ENCODE results near the gene SMURF2. TPM values are rescaled to one million over a fixed set of nuclear protein-coding genes. Genes with fewer than 3 reads are reported as not detected.

SMURF2 gene
- total RNA-seq, 2 donors from 2014 or later: 30.5 to 39.8 TPM

DNA sequence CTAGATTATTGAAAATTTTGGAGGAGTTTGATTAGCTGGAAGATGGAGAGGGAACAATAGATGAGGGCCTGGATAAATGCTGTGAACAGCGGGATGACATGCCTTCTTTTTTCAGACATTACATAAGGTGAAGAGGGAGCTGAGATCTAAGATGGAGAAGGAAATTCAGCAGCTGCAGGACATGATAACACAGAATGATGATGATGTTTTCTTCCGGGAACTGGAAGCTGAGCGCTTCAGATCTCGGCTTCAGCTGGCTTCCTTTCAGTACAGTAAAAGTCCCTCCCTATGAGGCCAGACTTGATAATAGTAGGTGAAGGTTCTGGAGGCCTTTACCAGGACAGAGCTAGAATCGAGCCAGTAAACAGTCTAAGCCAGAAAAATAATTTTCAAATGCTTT is 124.6 kb downstream of the SMURF2 start:
- no peak overlapping the region for H3K27ac ChIP-seq
- TF ChIP-seq, protein P1, sequence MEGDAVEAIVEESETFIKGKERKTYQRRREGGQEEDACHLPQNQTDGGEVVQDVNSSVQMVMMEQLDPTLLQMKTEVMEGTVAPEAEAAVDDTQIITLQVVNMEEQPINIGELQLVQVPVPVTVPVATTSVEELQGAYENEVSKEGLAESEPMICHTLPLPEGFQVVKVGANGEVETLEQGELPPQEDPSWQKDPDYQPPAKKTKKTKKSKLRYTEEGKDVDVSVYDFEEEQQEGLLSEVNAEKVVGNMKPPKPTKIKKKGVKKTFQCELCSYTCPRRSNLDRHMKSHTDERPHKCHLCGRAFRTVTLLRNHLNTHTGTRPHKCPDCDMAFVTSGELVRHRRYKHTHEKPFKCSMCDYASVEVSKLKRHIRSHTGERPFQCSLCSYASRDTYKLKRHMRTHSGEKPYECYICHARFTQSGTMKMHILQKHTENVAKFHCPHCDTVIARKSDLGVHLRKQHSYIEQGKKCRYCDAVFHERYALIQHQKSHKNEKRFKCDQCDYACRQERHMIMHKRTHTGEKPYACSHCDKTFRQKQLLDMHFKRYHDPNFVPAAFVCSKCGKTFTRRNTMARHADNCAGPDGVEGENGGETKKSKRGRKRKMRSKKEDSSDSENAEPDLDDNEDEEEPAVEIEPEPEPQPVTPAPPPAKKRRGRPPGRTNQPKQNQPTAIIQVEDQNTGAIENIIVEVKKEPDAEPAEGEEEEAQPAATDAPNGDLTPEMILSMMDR (IDR thresholded peaks at IDR 0.05): no peak
- ATAC-seq (ENCODE audit: insufficient number of reproducible peaks, low FRiP score, low read depth) (no peak), DNase-seq (ENCODE audit: low spot score) (no peak)
- peaks cover 31% of the 10 kb centered on the region for H3K36me3 ChIP-seq
- no peaks in the 10 kb centered on the region for H3K4me1 ChIP-seq (ENCODE audit: control insufficient read depth in 1 of 2, low read depth in 2 of 2)
- no peaks in the 10 kb centered on the region for H3K9me3 ChIP-seq
- H3K4me3 ChIP-seq: no peak overlapping the region
- no peaks in the 10 kb centered on the region for H3K27me3 ChIP-seq (replicated peaks; ENCODE audit: insufficient read depth)

DNA sequence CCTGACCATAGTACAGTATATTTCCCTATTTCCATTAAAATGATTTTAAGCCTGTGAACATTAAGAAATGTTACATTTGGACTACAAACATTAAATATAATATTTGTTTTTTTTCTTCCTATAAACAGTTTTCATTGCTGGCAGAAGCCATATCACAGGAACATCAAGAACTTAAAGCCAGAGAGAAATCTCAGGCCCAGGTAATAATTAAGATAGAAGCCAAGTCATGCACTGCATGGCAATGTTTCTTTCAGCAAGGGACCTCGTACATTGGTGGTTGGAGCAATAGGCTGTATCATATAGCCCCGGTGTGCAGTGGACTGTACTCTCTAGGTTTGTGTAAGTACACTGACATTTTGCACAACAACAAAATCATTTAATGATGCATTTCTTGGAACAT is 125.2 kb downstream of the SMURF2 start:
- no peak overlapping the region for H3K4me3 ChIP-seq
- ATAC-seq (ENCODE audit: insufficient number of reproducible peaks, low FRiP score, low read depth) (no peak), DNase-seq (ENCODE audit: low spot score) (no peak)
- H3K27me3 ChIP-seq (replicated peaks; ENCODE audit: insufficient read depth): no peaks in the 10 kb centered on the region
- H3K27ac ChIP-seq: no peak overlapping the region
- H3K36me3 ChIP-seq: peaks cover 37% of the 10 kb centered on the region
- TF ChIP-seq, protein P1 (IDR thresholded peaks at IDR 0.05): no peak
- no peaks in the 10 kb centered on the region for H3K4me1 ChIP-seq (ENCODE audit: control insufficient read depth in 1 of 2, low read depth in 2 of 2)
- no peaks in the 10 kb centered on the region for H3K9me3 ChIP-seq

DNA sequence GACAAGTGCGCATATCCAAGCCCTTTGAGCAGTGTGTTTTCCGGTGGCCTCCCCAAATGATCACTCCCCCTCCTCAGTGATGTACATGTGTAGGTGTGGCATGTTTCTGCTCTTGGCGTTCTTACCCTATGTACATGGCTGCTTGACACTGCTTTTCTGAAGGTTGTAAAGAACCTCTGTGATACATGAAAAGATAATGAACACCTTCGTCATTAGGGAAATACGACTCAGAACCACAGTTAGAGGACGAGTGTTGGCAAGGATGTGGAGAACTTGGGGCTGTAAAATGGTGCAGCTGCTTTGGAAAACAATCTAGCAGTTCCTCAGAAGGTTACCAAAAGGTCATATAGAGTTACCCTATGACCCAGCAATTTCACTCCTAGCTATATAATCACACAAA is 126.8 kb downstream of the SMURF2 start:
- Histone ChIP-seq H3K4me3 (no peak overlapping the region), H3K4me1 (ENCODE audit: control insufficient read depth in 1 of 2, low read depth in 2 of 2) (no peaks in the 10 kb centered on the region), H3K27ac (no peak overlapping the region), H3K36me3 (peaks cover 47% of the 10 kb centered on the region), H3K9me3 (no peaks in the 10 kb centered on the region), H3K27me3 (replicated peaks; ENCODE audit: insufficient read depth) (no peaks in the 10 kb centered on the region)
- TF ChIP-seq, protein P1 (IDR thresholded peaks at IDR 0.05): no peak
- ATAC-seq (ENCODE audit: insufficient number of reproducible peaks, low FRiP score, low read depth): no peak
- DNase-seq (ENCODE audit: low spot score): no peak

DNA sequence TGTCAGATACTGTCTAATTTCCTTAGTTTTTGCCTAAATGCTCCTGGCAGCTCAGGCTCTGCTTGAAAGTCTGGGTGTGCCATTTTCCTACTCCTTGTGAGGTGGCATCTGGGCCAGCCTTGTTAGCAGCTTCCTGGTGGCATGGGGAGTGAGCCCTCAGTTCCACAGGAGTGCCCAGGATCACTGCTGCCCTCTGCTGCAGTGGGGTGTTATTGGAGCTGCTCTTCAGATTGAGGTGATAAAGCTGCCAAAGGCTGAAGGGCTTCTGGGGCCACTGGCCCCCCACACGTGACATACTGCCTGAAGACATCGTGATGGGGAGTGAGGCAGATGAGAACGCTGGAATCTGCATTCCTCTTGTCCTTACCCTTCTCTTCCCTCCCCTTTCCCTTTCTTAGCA is 127.9 kb downstream of the SMURF2 start:
- H3K4me1 ChIP-seq (ENCODE audit: control insufficient read depth in 1 of 2, low read depth in 2 of 2): no peaks in the 10 kb centered on the region
- no peak overlapping the region for H3K4me3 ChIP-seq
- H3K27ac ChIP-seq: no peak overlapping the region
- ATAC-seq (ENCODE audit: insufficient number of reproducible peaks, low FRiP score, low read depth) (no peak), DNase-seq (ENCODE audit: low spot score) (no peak)
- H3K27me3 ChIP-seq (replicated peaks; ENCODE audit: insufficient read depth): no peaks in the 10 kb centered on the region
- H3K9me3 ChIP-seq: no peaks in the 10 kb centered on the region
- peaks cover 58% of the 10 kb centered on the region for H3K36me3 ChIP-seq
- TF ChIP-seq, protein P1 (IDR thresholded peaks at IDR 0.05): no peak

DNA sequence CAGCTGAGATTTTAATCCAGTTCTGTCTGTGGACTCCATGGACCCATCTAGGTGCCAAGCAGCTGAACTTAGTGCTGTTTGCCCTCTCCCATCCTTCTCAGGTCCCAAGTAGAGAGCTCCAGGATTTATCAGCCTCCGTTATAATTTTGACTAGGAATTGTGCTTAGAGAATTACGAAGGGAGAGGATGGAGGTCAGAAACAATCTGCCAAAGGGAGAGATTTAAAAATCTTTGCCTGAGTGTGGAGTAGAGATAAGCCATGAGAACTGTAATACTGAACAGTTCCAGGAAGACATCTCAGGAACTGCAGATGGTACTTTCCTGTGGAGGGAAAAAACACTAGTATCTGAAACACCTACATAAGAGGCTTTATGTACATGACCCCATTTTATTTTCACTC is 128.3 kb downstream of the SMURF2 start:
- TF ChIP-seq, protein P1 (IDR thresholded peaks at IDR 0.05): no peak
- DNase-seq (ENCODE audit: low spot score) (no peak), ATAC-seq (ENCODE audit: insufficient number of reproducible peaks, low FRiP score, low read depth) (no peak)
- peaks cover 58% of the 10 kb centered on the region for H3K36me3 ChIP-seq
- H3K27me3 ChIP-seq (replicated peaks; ENCODE audit: insufficient read depth): no peaks in the 10 kb centered on the region
- H3K4me1 ChIP-seq (ENCODE audit: control insufficient read depth in 1 of 2, low read depth in 2 of 2): no peaks in the 10 kb centered on the region
- no peaks in the 10 kb centered on the region for H3K9me3 ChIP-seq
- no peak overlapping the region for H3K27ac ChIP-seq
- no peak overlapping the region for H3K4me3 ChIP-seq
